DND-41 (cell line): Measurements from ENCODE around the gene MMRN1.

Source experiments
- ATAC-seq: fragments of 200-7000 bp; cut with Tn5 transposase; 3 replicates; pipeline ENCODE4 v1.9.1; 2021; ENCODE audit warnings: low read depth; ENCODE audit not compliant: insufficient read depth
- DNase-seq: peaks from one replicate; pipeline ENCODE4 v3.0.0-alpha.2; 2020
- H2AFZ ChIP-seq: 2 replicates; pipeline ENCODE4 v1.6.0; 2012; ENCODE audit warnings: low read depth, low read length
- H3K27ac ChIP-seq: 2 replicates; pipeline ENCODE4 v1.5.1; 2012; ENCODE audit warnings: low read length, inconsistent platforms
- H3K27me3 ChIP-seq: fragments of 200-600 bp; sonication (generic); 2 replicates; pipeline ENCODE4 v1.6.0; 2012; ENCODE audit warnings: low read length, mild to moderate bottlenecking, inconsistent platforms; ENCODE audit not compliant: insufficient read depth, poor library complexity
- H3K36me3 ChIP-seq: 2 replicates; pipeline ENCODE4 v1.5.1; 2012; ENCODE audit warnings: low read length, inconsistent platforms; ENCODE audit not compliant: insufficient read depth
- H3K4me1 ChIP-seq: 2 replicates; pipeline ENCODE4 v1.5.1; 2012; ENCODE audit warnings: mild to moderate bottlenecking, low read length; ENCODE audit not compliant: insufficient read depth
- H3K4me2 ChIP-seq: 2 replicates; pipeline ENCODE4 v1.6.0; 2012; ENCODE audit warnings: mild to moderate bottlenecking, moderate library complexity, low read length, inconsistent platforms; ENCODE audit not compliant: insufficient read depth
- H3K4me3 ChIP-seq, 2 experiments: fragments of 200-600 bp in 1 of 2; shearing (Covaris generic) in 1 of 2; 2 replicates each; pipeline ENCODE4 v1.5.1; 2012 to 2016; ENCODE audit warnings: inconsistent platforms in 2 of 2, low read length in 2 of 2, mild to moderate bottlenecking in 2 of 2, low read depth in 1 of 2, moderate library complexity in 1 of 2
- H3K79me2 ChIP-seq: 2 replicates; pipeline ENCODE4 v1.6.0; 2012; ENCODE audit warnings: low read length, inconsistent platforms; ENCODE audit not compliant: insufficient read depth
- H3K9ac ChIP-seq: 2 replicates; pipeline ENCODE4 v1.6.0; 2012; ENCODE audit warnings: low read depth, mild to moderate bottlenecking, inconsistent platforms, low read length, moderate library complexity
- H3K9me3 ChIP-seq: 2 replicates; pipeline ENCODE4 v1.5.1; 2012; ENCODE audit warnings: low read length, moderate library complexity, mild to moderate bottlenecking, inconsistent platforms; ENCODE audit not compliant: insufficient read depth, severe bottlenecking
- H4K20me1 ChIP-seq: 2 replicates; pipeline ENCODE4 v1.6.0; 2012; ENCODE audit warnings: low read length; ENCODE audit not compliant: insufficient read depth
- EZH2 ChIP-seq: IDR thresholded peaks from 3 replicates; pipeline ENCODE4 v1.6.1; 2012; ENCODE audit warnings: borderline replicate concordance, low read depth, mild to moderate bottlenecking, moderate library complexity, low read length, inconsistent platforms; ENCODE audit not compliant: severe bottlenecking
- TF ChIP-seq, protein P1 (sequence below): IDR thresholded peaks from 2 replicates; pipeline ENCODE4 v1.5.1; 2012; ENCODE audit warnings: borderline replicate concordance, low read length, moderate library complexity, mild to moderate bottlenecking; ENCODE audit not compliant: poor library complexity, severe bottlenecking; ENCODE audit errors: extremely low read depth

Gene MMRN1

DNA sequence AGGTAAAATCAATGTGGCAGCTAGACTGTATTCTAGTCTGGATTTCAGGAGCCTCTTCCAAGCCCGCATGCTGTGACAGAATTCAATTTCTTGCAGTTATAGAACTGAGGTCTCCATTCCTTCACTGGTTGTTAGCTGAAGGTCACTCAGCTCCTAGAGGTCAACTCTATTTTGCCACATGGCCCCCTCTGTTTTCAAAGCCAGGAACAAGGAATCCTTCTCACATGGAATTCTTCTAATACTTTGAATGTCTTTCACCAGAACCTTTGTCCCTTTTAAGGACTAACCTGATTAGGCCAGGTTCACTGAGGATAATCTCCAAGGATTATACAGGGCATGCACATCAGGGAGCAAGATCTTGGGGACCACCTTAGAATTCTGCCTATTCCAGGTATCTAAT lies 23.4 kb upstream of the MMRN1 start:
- no peak overlapping the region for H3K9ac ChIP-seq
- no peak overlapping the region for H3K27ac ChIP-seq
- no peaks in the 10 kb centered on the region for H3K27me3 ChIP-seq
- no peaks in the 10 kb centered on the region for H3K36me3 ChIP-seq
- DNase-seq (no peak), ATAC-seq (no peak)
- no peak overlapping the region for H2AFZ ChIP-seq
- H3K79me2 ChIP-seq = no peaks in the 10 kb centered on the region
- H3K4me2 ChIP-seq = no peak overlapping the region
- H3K4me1 ChIP-seq = no peaks in the 10 kb centered on the region
- H3K4me3 ChIP-seq = no peak overlapping the region
- H3K9me3 ChIP-seq = no peaks in the 10 kb centered on the region
- H4K20me1 ChIP-seq = no peaks in the 10 kb centered on the region
- TF ChIP-seq, protein P1, sequence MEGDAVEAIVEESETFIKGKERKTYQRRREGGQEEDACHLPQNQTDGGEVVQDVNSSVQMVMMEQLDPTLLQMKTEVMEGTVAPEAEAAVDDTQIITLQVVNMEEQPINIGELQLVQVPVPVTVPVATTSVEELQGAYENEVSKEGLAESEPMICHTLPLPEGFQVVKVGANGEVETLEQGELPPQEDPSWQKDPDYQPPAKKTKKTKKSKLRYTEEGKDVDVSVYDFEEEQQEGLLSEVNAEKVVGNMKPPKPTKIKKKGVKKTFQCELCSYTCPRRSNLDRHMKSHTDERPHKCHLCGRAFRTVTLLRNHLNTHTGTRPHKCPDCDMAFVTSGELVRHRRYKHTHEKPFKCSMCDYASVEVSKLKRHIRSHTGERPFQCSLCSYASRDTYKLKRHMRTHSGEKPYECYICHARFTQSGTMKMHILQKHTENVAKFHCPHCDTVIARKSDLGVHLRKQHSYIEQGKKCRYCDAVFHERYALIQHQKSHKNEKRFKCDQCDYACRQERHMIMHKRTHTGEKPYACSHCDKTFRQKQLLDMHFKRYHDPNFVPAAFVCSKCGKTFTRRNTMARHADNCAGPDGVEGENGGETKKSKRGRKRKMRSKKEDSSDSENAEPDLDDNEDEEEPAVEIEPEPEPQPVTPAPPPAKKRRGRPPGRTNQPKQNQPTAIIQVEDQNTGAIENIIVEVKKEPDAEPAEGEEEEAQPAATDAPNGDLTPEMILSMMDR = no peak
- TF ChIP-seq EZH2 = no peak

DNA sequence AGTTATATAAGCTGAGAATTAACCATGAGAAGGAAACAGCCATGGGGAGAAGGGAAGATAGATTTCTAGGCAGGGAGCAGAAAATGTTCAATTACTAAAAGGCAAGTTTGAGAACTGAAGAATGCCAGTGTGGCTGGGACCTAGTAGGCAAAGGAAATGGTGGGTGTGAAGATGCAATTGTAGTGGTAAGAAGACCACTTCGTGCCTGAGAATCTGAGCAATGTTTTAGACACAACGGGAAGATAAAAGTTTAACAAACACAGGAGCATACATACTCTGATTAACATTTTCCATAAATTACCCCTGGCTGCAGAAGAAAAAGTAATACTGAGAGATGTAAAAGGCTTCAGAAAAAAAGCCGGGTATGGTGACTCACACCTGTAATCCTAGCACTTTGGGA lies 18.1 kb upstream of the MMRN1 start:
- no peaks in the 10 kb centered on the region for H3K9me3 ChIP-seq
- no peak overlapping the region for H3K4me3 ChIP-seq
- DNase-seq = no peak
- no peak overlapping the region for H3K9ac ChIP-seq
- no peaks in the 10 kb centered on the region for H3K27me3 ChIP-seq
- no peaks in the 10 kb centered on the region for H4K20me1 ChIP-seq
- peak overlapping the region; percentile 33; the same call in 1 of the 2 replicates for H2AFZ ChIP-seq
- no peaks in the 10 kb centered on the region for H3K79me2 ChIP-seq
- no peaks in the 10 kb centered on the region for H3K4me1 ChIP-seq
- TF ChIP-seq EZH2 = no peak
- TF ChIP-seq, protein P1 = no peak
- no peaks in the 10 kb centered on the region for H3K36me3 ChIP-seq
- no peak overlapping the region for H3K4me2 ChIP-seq
- H3K27ac ChIP-seq = no peak overlapping the region
- ATAC-seq = no peak

- Histone ChIP-seq H2AFZ (no peak overlapping the region), H3K27ac (no peak overlapping the region), H3K36me3 (no peaks in the 10 kb centered on the region), H3K4me1 (no peaks in the 10 kb centered on the region), H3K9ac (no peak overlapping the region), H3K4me2 (no peak overlapping the region), H3K79me2 (no peaks in the 10 kb centered on the region), H3K27me3 (no peaks in the 10 kb centered on the region), H4K20me1 (no peaks in the 10 kb centered on the region), H3K9me3 (no peaks in the 10 kb centered on the region), H3K4me3 (no peak overlapping the region)
- DNase-seq (no peak), ATAC-seq (no peak)
- TF ChIP-seq, protein P1 = no peak
- TF ChIP-seq EZH2 = no peak
Measured at GRCh38 chr4:89878611-89879010, 16.0 kb upstream of the MMRN1 start.

- H3K9ac ChIP-seq = no peak overlapping the region
- H3K27ac ChIP-seq = no peak overlapping the region
- no peaks in the 10 kb centered on the region for H3K9me3 ChIP-seq
- no peaks in the 10 kb centered on the region for H3K4me1 ChIP-seq
- TF ChIP-seq, protein P1 = no peak
- no peak for TF ChIP-seq EZH2
- H3K27me3 ChIP-seq = no peaks in the 10 kb centered on the region
- no peaks in the 10 kb centered on the region for H3K79me2 ChIP-seq
- H2AFZ ChIP-seq = no peak overlapping the region
- H4K20me1 ChIP-seq = no peaks in the 10 kb centered on the region
- ATAC-seq = no peak
- no peak overlapping the region for H3K4me3 ChIP-seq
- no peaks in the 10 kb centered on the region for H3K36me3 ChIP-seq
- DNase-seq = no peak
- no peak overlapping the region for H3K4me2 ChIP-seq
Measured at GRCh38 chr4:89879215-89879614, 15.4 kb upstream of the MMRN1 start.
